Measurements from ENCODE around the gene AUTS2.

DNA sequence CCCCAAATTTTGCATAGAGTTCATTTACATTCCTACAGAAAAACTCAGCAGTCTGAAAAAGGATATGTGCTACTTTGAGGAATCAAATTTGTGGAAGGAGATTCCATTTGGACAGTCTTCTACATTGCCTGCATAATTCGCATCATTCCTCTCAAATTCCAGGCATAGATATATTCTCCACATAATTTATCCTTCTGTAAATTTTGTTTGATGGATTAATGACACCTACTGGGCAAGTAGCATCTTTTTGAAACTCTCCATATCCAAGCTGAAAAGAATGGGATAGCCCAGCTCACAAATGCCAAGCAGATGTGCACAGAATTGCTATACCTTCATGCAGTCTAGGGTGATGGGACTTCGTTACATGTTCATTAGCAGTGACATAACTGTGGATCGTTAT lies 515.3 kb downstream of the AUTS2 start:
- no peak for TF ChIP-seq POLR2A (IDR thresholded peaks at IDR 0.05)
- TF ChIP-seq, protein P1, sequence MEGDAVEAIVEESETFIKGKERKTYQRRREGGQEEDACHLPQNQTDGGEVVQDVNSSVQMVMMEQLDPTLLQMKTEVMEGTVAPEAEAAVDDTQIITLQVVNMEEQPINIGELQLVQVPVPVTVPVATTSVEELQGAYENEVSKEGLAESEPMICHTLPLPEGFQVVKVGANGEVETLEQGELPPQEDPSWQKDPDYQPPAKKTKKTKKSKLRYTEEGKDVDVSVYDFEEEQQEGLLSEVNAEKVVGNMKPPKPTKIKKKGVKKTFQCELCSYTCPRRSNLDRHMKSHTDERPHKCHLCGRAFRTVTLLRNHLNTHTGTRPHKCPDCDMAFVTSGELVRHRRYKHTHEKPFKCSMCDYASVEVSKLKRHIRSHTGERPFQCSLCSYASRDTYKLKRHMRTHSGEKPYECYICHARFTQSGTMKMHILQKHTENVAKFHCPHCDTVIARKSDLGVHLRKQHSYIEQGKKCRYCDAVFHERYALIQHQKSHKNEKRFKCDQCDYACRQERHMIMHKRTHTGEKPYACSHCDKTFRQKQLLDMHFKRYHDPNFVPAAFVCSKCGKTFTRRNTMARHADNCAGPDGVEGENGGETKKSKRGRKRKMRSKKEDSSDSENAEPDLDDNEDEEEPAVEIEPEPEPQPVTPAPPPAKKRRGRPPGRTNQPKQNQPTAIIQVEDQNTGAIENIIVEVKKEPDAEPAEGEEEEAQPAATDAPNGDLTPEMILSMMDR (IDR thresholded peaks at IDR 0.05) = no peak
